Measurements from ENCODE around the gene SUGP1. TPM values are rescaled to one million over a fixed set of nuclear protein-coding genes. Genes with fewer than 3 reads are reported as not detected.

The SUGP1 gene
- total RNA-seq, 1 donor from 2014 or later: 17.7 TPM

DNA sequence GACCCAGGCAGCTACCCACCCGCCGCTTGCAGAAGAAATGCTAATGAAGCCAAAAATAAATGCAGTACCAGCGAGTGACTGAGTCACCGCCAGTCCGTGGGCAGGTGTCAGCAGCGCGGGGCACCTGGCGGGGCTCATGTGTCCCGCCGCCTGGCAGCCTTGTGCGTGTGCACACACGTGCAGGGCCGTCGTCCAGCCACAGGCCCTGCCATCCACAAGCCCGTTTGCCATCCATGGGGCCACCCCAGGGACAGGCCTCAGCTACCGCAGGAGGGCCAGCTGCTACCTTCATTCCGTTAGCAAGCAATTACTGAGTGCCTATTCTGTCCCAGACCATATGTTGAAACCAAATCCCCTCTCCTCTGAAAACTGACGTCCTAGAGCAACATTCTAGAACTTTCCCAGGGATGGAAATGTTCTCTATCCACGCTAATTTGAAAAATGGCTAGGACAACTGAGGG lies 88.0 kb downstream of the SUGP1 start:
- no peak for DNase-seq (ENCODE audit: low read depth in 2 of 2)

DNA sequence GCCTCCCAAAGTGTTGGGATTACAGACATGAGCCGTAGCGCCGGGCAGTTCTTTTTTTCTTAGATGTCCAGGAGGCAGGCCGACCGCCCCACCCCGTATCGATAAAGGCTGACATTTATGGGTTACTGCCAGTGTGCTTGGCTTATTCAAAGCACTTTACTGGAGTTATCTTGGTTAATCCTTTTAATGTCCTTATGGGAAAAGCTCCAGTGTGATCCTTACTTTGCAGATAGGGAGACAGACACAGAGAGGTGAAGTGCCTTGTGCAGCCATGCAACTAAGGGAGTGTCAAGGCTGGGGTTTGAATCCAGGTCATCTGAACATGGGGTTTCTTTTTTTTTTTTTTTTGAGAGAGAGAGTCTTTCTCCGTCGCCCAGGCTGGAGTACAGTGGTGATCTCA lies 89.3 kb downstream of the SUGP1 start:
- no peak for DNase-seq (ENCODE audit: low read depth in 2 of 2)

DNA sequence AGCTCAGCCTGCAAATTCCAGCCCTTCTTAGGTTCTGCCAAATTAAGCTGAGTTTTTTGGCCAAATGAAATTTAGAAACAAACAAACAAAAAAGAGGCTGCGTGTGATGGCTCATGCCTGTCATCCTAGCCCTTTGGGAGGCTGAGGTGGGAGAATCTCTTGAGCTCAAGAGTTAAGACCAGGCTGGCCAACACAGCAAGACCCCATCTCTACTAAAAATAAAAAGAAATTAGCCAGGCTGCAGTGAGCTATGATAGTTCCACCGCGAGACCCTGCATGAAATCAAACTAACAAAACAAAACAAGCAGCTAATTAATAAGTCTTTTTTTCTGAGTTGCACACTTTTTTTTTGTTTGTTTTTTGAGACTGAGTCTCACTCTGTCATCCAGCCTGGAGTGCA lies 90.6 kb downstream of the SUGP1 start:
- no peak for DNase-seq (ENCODE audit: low read depth in 2 of 2)

DNA sequence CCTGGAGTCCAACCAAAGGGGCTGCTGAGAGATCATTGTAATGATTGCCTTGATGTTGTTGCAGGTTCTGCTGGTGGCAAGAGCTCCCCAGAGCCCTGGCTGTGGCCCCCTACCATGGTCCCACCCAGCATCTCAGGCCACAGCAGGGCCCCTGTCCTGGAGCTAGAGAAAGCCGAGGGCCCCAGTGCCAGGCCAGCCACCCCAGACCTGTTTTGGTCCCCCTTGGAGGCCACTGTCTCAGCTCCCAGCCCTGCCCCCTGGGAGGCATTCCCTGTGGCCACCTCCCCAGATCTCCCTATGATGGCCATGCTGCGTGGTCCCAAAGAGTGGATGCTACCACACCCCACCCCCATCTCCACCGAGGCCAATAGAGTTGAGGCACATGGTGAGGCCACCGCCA lies 93.1 kb downstream of the SUGP1 start:
- no peak for DNase-seq (ENCODE audit: low read depth in 2 of 2)

DNA sequence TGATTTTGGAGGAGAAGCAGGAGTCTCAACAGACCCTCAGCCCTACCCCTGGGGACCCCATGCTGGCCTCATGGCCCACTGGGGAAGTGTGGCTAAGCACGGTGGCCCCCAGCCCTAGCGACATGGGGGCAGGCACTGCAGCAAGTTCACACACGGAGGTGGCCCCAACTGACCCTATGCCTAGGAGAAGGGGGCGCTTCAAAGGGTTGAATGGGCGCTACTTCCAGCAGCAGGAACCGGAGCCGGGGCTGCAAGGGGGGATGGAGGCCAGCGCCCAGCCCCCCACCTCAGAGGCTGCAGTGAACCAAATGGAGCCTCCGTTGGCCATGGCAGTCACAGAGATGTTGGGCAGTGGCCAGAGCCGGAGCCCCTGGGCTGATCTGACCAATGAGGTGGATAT lies 93.6 kb downstream of the SUGP1 start:
- DNase-seq (ENCODE audit: low read depth in 2 of 2): no peak

DNA sequence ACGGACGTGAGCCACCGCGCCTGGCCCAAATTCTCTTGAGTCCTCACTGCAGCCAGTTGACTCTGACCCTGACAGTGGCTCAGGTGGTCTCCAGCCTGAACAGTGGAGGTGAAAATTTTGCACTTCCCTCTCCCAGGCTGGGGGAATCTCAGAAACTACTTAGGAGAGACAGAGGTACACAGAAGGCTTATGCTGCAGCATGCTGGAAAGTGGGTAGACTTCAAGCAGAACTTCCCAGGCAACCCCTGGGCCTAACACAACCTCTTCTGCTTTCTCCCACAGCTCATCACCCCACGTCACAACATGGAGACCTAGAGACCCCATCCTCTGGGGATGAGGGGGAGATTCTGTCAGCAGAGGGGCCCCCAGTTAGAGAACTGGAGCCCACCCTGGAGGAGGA lies 94.1 kb downstream of the SUGP1 start:
- no peak for DNase-seq (ENCODE audit: low read depth in 2 of 2)

Other genes starting within 250 kb of the SUGP1 start
- 11.3 and 20.5 TPM in 2 replicates for gene TMEM161A, start 182.0 kb downstream of the SUGP1 start, total RNA-seq
- not detected in 2 replicates for gene MEF2B, start 150.2 kb downstream of the SUGP1 start, total RNA-seq
- 15.8 and 17.8 TPM in 2 replicates for gene BORCS8, start 128.4 kb downstream of the SUGP1 start, total RNA-seq
- 70.7 and 83.3 TPM in 2 replicates for gene RFXANK, start 128.3 kb downstream of the SUGP1 start, total RNA-seq
- 8.1 and 10.6 TPM in 2 replicates for gene NR2C2AP, start 117.1 kb downstream of the SUGP1 start, total RNA-seq
- gene NCAN, start 108.6 kb downstream of the SUGP1 start, total RNA-seq: under 0.01 TPM in 1 of 2 replicates, not detected in the other
- not detected in 2 replicates for gene TM6SF2, start 47.2 kb downstream of the SUGP1 start, total RNA-seq
- 16.9 and 38.2 TPM in 2 replicates for gene MAU2, start 320 bp upstream of the SUGP1 start, total RNA-seq
- 33.1 and 43.7 TPM in 2 replicates for gene GATAD2A, start 85.2 kb upstream of the SUGP1 start, total RNA-seq
- 0.26 and 0.89 TPM in 2 replicates for gene TSSK6, start 195.0 kb upstream of the SUGP1 start, total RNA-seq
- 221 and 250 TPM in 2 replicates for gene NDUFA13, start 195.7 kb upstream of the SUGP1 start, total RNA-seq
- gene YJEFN3, start 208.4 kb upstream of the SUGP1 start, total RNA-seq: 0.25 and 0.26 TPM in 2 replicates
- under 0.01 TPM in 2 replicates for gene CILP2, start 217.8 kb upstream of the SUGP1 start, total RNA-seq